SU-DHL-6 (cell line): ENCODE results near the gene ZNF20.

Experiments
- H2AFZ ChIP-seq: fragments of 200-600 bp; sonication (generic); 2 replicates; pipeline ENCODE4 v1.6.1; 2014; ENCODE audit warnings: low read depth, mild to moderate bottlenecking, moderate library complexity, mixed read lengths, antibody characterized with exemption, low read length; ENCODE audit not compliant: severe bottlenecking
- H3F3A ChIP-seq: fragments of 200-600 bp; shearing (Covaris generic); 2 replicates; pipeline ENCODE4 v1.6.0; 2016; ENCODE audit warnings: antibody characterized with exemption, mild to moderate bottlenecking; ENCODE audit not compliant: insufficient read depth
- H3K27ac ChIP-seq: fragments of 200-600 bp; sonication (generic); 2 replicates; pipeline ENCODE4 v1.5.1; 2016; ENCODE audit warnings: low read depth, mild to moderate bottlenecking, low read length, moderate library complexity, mixed read lengths
- H3K27me3 ChIP-seq: fragments of 200-600 bp; sonication (generic), shearing (Covaris generic); 2 replicates; pipeline ENCODE4 v1.6.0; 2014; ENCODE audit warnings: mild to moderate bottlenecking, low read length
- H3K36me3 ChIP-seq: fragments of 200-600 bp; sonication (generic); 2 replicates; pipeline ENCODE4 v1.6.1; 2014; ENCODE audit warnings: mild to moderate bottlenecking, low read length, mixed read lengths
- H3K4me2 ChIP-seq: fragments of 300-600, 200-600 bp; shearing (Covaris generic), sonication (generic); 2 replicates; pipeline ENCODE4 v1.6.0; 2014; ENCODE audit warnings: low read length, low read depth, mild to moderate bottlenecking; ENCODE audit not compliant: poor library complexity, severe bottlenecking
- H3K4me3 ChIP-seq: fragments of 200-600 bp; sonication (generic); 2 replicates; pipeline ENCODE4 v1.5.1; 2014; ENCODE audit warnings: antibody characterized with exemption, low read length, mild to moderate bottlenecking, mixed read lengths; ENCODE audit not compliant: insufficient read depth, poor library complexity, severe bottlenecking
- H3K79me2 ChIP-seq: fragments of 200-600 bp; sonication (generic); 2 replicates; pipeline ENCODE4 v1.6.1; 2014; ENCODE audit warnings: mild to moderate bottlenecking, low read length, moderate library complexity; ENCODE audit not compliant: insufficient read depth
- H3K9ac ChIP-seq: fragments of 200-600 bp; sonication (generic); 2 replicates; pipeline ENCODE4 v1.7.0; 2014; ENCODE audit warnings: mild to moderate bottlenecking, low read length
- H3K9me2 ChIP-seq: fragments of 200-600 bp; sonication (generic); replicated peaks from 2 replicates; pipeline ENCODE4 v1.6.1; 2014; ENCODE audit warnings: low read length; ENCODE audit not compliant: insufficient read depth
- H3K9me3 ChIP-seq: fragments of 200-600 bp; sonication (generic); 2 replicates; pipeline ENCODE4 v1.6.1; 2014; ENCODE audit warnings: low read length, mixed read lengths; ENCODE audit not compliant: insufficient read depth
- H4K20me1 ChIP-seq: fragments of 200-600 bp; sonication (generic); 2 replicates; pipeline ENCODE4 v1.6.1; 2014; ENCODE audit warnings: low read depth, mild to moderate bottlenecking, antibody characterized with exemption, low read length, moderate library complexity, mixed read lengths
- CTCF ChIP-seq: fragments of 200-600 bp; sonication (generic); IDR thresholded peaks from one replicate; pipeline ENCODE4 v1.5.1; 2017; ENCODE audit warnings: antibody characterized with exemption, mild to moderate bottlenecking, low read length, moderate library complexity; ENCODE audit not compliant: insufficient read depth, poor library complexity, severe bottlenecking
- EZH2phosphoT487 ChIP-seq: fragments of 200-600 bp; sonication (generic), shearing (Covaris generic); conservative IDR thresholded peaks from 2 replicates; pipeline ENCODE4 v1.6.1; 2018; ENCODE audit warnings: mild to moderate bottlenecking, antibody characterized with exemption, low read length, moderate library complexity, mixed read lengths

ZNF20 gene

GRCh38 chr19:12155324-12155860, 15.2 kb upstream of the ZNF20 start:
- no peaks in the 10 kb centered on the region for H3K9me3 ChIP-seq
- H3K27me3 ChIP-seq: no peaks in the 10 kb centered on the region
- H3K4me3 ChIP-seq: no peak overlapping the region
- H3K36me3 ChIP-seq: no peaks in the 10 kb centered on the region
- no peak overlapping the region for H3K27ac ChIP-seq
- H3F3A ChIP-seq: no peaks in the 10 kb centered on the region
- no peak for TF ChIP-seq EZH2phosphoT487
- no peak for TF ChIP-seq CTCF
- H2AFZ ChIP-seq: no peak overlapping the region
- no peaks in the 10 kb centered on the region for H3K9me2 ChIP-seq
- peak overlapping the region; percentile 17 for H3K4me2 ChIP-seq
- H4K20me1 ChIP-seq: no peaks in the 10 kb centered on the region
- no peaks in the 10 kb centered on the region for H3K79me2 ChIP-seq
- H3K9ac ChIP-seq: no peak overlapping the region

DNA sequence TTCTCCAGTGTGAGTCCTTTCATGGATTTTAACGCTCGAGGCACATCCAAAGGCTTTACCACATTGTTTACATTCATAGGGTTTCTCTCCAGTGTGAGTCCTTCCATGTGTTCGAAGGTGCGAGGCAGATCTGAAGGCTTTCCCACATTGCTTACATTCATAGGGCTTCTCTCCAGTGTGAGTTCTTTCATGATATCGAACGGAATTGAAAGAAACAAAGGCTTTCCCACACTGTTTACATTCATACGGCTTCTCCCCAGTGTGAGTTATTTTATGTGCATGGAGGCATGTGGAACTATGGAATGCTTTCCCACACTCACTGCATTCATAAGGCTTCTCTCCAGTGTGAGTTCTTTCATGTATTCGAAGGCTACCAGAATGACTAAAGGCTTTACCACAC, 5.2 kb upstream of the ZNF20 start:
- Histone ChIP-seq H3K79me2 (no peaks in the 10 kb centered on the region), H3K4me2 (no peak overlapping the region), H3K4me3 (no peak overlapping the region), H3K9me2 (no peaks in the 10 kb centered on the region), H3K27ac (no peak overlapping the region), H2AFZ (no peak overlapping the region), H3K9me3 (peaks cover 5% of the 10 kb centered on the region; the same call in 1 of the 2 replicates), H3F3A (no peaks in the 10 kb centered on the region), H3K36me3 (no peaks in the 10 kb centered on the region), H3K27me3 (no peaks in the 10 kb centered on the region), H3K9ac (no peak overlapping the region), H4K20me1 (no peaks in the 10 kb centered on the region)
- no peak for TF ChIP-seq EZH2phosphoT487
- TF ChIP-seq CTCF: no peak

- H3K27me3 ChIP-seq: no peaks in the 10 kb centered on the region
These were observed 1.2 kb upstream of the ZNF20 start for GRCh38 chr19:12141405-12141736.

More at GRCh38 chr19:12141405-12141736, 1.2 kb upstream of the ZNF20 start:
- Histone ChIP-seq H4K20me1 (no peaks in the 10 kb centered on the region), H3K4me2 (peak overlapping the region; percentile 88), H3K79me2 (no peaks in the 10 kb centered on the region), H3K9me2 (no peaks in the 10 kb centered on the region), H3K27ac (no peak overlapping the region), H3K36me3 (no peaks in the 10 kb centered on the region), H2AFZ (peak overlapping the region; percentile 47), H3K9ac (no peak overlapping the region), H3F3A (no peaks in the 10 kb centered on the region), H3K4me3 (no peak overlapping the region), H3K9me3 (peaks cover 4% of the 10 kb centered on the region; the same call in 1 of the 2 replicates)
- no peak for TF ChIP-seq CTCF
- TF ChIP-seq EZH2phosphoT487: no peak
